ENCODE data around the gene FARS2.

- TF ChIP-seq CTCF (IDR thresholded peaks at IDR 0.05; ENCODE audit: borderline replicate concordance, extremely low read depth, low read length, poor library complexity, severe bottlenecking) (no peak), EZH2 (IDR thresholded peaks at IDR 0.05; ENCODE audit: borderline replicate concordance, low read depth, low read length, severe bottlenecking) (no peak)
These were observed 445.1 kb downstream of the FARS2 start for GRCh38 chr6:5706124-5707033.
